A549 (cell line): ENCODE results near the gene OTUD6A. TPM values are rescaled to one million over a fixed set of nuclear protein-coding genes. Genes with fewer than 3 reads are reported as not detected.

Experiments used
- ATAC-seq, 2 experiments: fragments of 200-7000 bp in 1 of 2; fragments of >200 bp in 1 of 2; cut with Nextera tagmentation in 1 of 2; cut with Tn5 transposase in 1 of 2; 3 replicates each; pipeline versions ENCODE4 v1.8.0 to v1.9.1; 2018 to 2020; ENCODE audit warnings: mild to moderate bottlenecking in 1 of 2, moderate library complexity in 1 of 2
- CTCF ChIA-PET: fragments of 300-600 bp; sonication (Branson Sonifier 250); formaldehyde crosslinking; extraction: SDS; loops from one replicate; lab custom pipeline; 2021; ENCODE audit warnings: antibody characterized with exemption, inconsistent platforms; lab: Yijun Ruan, JAX
- POLR2A ChIA-PET: fragments of 350-600 bp; formaldehyde crosslinking; extraction: SDS; loops from one replicate; lab custom pipeline; 2021; ENCODE audit warnings: antibody characterized with exemption, inconsistent platforms; lab: Yijun Ruan, JAX
- DNase-seq, 2 experiments: peaks; one replicate each; pipeline versions ENCODE4 v3.0.0 to v3.0.0-alpha.2; 2011 to 2016; ENCODE audit warnings: low read depth in 1 of 2, low spot score in 1 of 2
- FAIRE-seq: peaks from 2 replicates; lab custom pipeline; 2011; peaks lifted over from hg19 to GRCh38; lab: Jason Lieb, UNC
- H3K27ac ChIP-seq, 2 experiments: fragments of >200 bp; sonication (Bioruptor Twin); formaldehyde crosslinking; 3 replicates each; pipeline ENCODE4 v1.5.1; 2016 to 2017
- H3K4me1 ChIP-seq: fragments of >200 bp; sonication (Bioruptor Twin); formaldehyde crosslinking; 3 replicates; pipeline ENCODE4 v1.6.1; 2016
- H3K4me2 ChIP-seq: fragments of >200 bp; sonication (Bioruptor Twin); formaldehyde crosslinking; 3 replicates; pipeline ENCODE4 v1.6.1; 2016
- H3K4me3 ChIP-seq: fragments of >200 bp; sonication (Bioruptor Twin); formaldehyde crosslinking; 3 replicates; pipeline ENCODE4 v1.5.1; 2016
- H3K9me3 ChIP-seq: fragments of >200 bp; sonication (Bioruptor Twin); formaldehyde crosslinking; 3 replicates; pipeline ENCODE4 v1.6.1; 2016
- CEBPB ChIP-seq, 2 experiments: fragments of >200 bp in 1 of 2; sonication (Bioruptor Twin) in 1 of 2; formaldehyde crosslinking in 1 of 2; IDR thresholded peaks; 2 replicates each; pipeline ENCODE4 v1.6.1; 2012 to 2016
- CHD2 ChIP-seq: fragments of 150-350 bp; IDR thresholded peaks from 2 replicates; pipeline ENCODE4 v1.6.1; 2014; ENCODE audit warnings: low read length; ENCODE audit not compliant: partially characterized antibody
- CTCF ChIP-seq: fragments of >200 bp; sonication (Bioruptor Twin); formaldehyde crosslinking; IDR thresholded peaks from 3 replicates; pipeline ENCODE4 v1.5.1; 2016
- E2F6 ChIP-seq: IDR thresholded peaks from 2 replicates; pipeline ENCODE4 v1.6.1; 2012; ENCODE audit warnings: low read depth, borderline replicate concordance
- ELK1 ChIP-seq: fragments of 150-350 bp; IDR thresholded peaks from 2 replicates; pipeline ENCODE4 v1.6.1; 2014; ENCODE audit warnings: low read depth, mild to moderate bottlenecking, low read length
- FOSB ChIP-seq: fragments of 250-450 bp; sonication (Bioruptor Pico); IDR thresholded peaks from 2 replicates; pipeline ENCODE4 v1.5.0; 2020; ENCODE audit warnings: mild to moderate bottlenecking, moderate library complexity
- FOSL2 ChIP-seq, 2 experiments: fragments of 450-650 bp in 1 of 2; fragments of >200 bp in 1 of 2; sonication (Bioruptor Twin) in 1 of 2; formaldehyde crosslinking; IDR thresholded peaks; 2 replicates each; pipeline versions ENCODE4 v1.5.0 to v1.6.1; 2016 to 2020; ENCODE audit warnings: mild to moderate bottlenecking in 1 of 2, moderate library complexity in 1 of 2
- GATA3 ChIP-seq: IDR thresholded peaks from 2 replicates; pipeline ENCODE4 v1.6.1; 2012; ENCODE audit warnings: borderline replicate concordance
- HEYL ChIP-seq: fragments of 250-450 bp; sonication (Bioruptor Pico); IDR thresholded peaks from 2 replicates; pipeline ENCODE4 v1.8.0; 2021; ENCODE audit warnings: mild to moderate bottlenecking, moderate library complexity
- HOXB13 ChIP-seq: fragments of 250-450 bp; sonication (Bioruptor Pico); IDR thresholded peaks from 2 replicates; pipeline ENCODE4 v1.5.0; 2020; ENCODE audit warnings: low read depth, mild to moderate bottlenecking, moderate library complexity
- HOXB5 ChIP-seq: fragments of 250-450 bp; sonication (Bioruptor Pico); IDR thresholded peaks from 2 replicates; pipeline ENCODE4 v1.5.0; 2020; ENCODE audit warnings: mild to moderate bottlenecking, moderate library complexity
- MAFK ChIP-seq: fragments of 450-650 bp; IDR thresholded peaks from 2 replicates; pipeline ENCODE4 v1.6.1; 2014; ENCODE audit not compliant: partially characterized antibody
- MAZ ChIP-seq: fragments of 150-350 bp; IDR thresholded peaks from 2 replicates; pipeline ENCODE4 v1.6.1; 2014; ENCODE audit warnings: antibody characterized with exemption, low read depth, low read length, borderline replicate concordance
- NPAS2 ChIP-seq: fragments of 250-450 bp; sonication (Bioruptor Pico); IDR thresholded peaks from 2 replicates; pipeline ENCODE4 v1.8.0; 2022; ENCODE audit warnings: mild to moderate bottlenecking, moderate library complexity, borderline replicate concordance
- NR3C1 ChIP-seq: fragments of >200 bp; sonication (Bioruptor Twin); formaldehyde crosslinking; IDR thresholded peaks from 3 replicates; pipeline ENCODE4 v1.6.1; 2017
- PBX3 ChIP-seq: IDR thresholded peaks from 2 replicates; pipeline ENCODE4 v1.6.1; 2012
- PHF8 ChIP-seq: fragments of 200-600 bp; sonication (generic); IDR thresholded peaks from 2 replicates; pipeline ENCODE4 v1.6.1; 2016; ENCODE audit warnings: low read depth, mild to moderate bottlenecking, antibody characterized with exemption, moderate library complexity, borderline replicate concordance
- POLR2A ChIP-seq: IDR thresholded peaks from 2 replicates; pipeline ENCODE4 v1.6.1; 2012; ENCODE audit warnings: mild to moderate bottlenecking, low read length
- RFX5 ChIP-seq: fragments of 450-650 bp; IDR thresholded peaks from 2 replicates; pipeline ENCODE4 v1.7.1; 2014; ENCODE audit warnings: antibody characterized with exemption, mild to moderate bottlenecking, moderate library complexity
- TP53 ChIP-seq: fragments of 250-450 bp; sonication (Bioruptor Pico); IDR thresholded peaks from 2 replicates; pipeline ENCODE4 v1.5.0; 2021; ENCODE audit warnings: mild to moderate bottlenecking, moderate library complexity
- ZC3H11A ChIP-seq: fragments of 450-650 bp; IDR thresholded peaks from 2 replicates; pipeline ENCODE4 v1.6.1; 2014; ENCODE audit warnings: antibody characterized with exemption, mild to moderate bottlenecking
- WGBS: methylation state at CpG from one replicate; pipeline ENCODE4 v1.1.6; 2017; ENCODE audit errors: missing lambda C conversion rate; 5-methylcytosine and 5-hydroxymethylcytosine counted together
- polyA plus RNA-seq, 4 experiments: library from polyadenylated mRNA; depleted of rRNA in 3 of 4; stranded (reverse); fragments of >200 nt; fragmentation: RNase III in 1 of 4; extraction: RNeasy Plus Mini Kit Qiagen cat#74134 plus additional on column Dnase treatment in 1 of 4; gene quantifications; 2 replicates in 3 of 4; 3 replicates in 1 of 4; pipeline ENCODE4 v1.2.3, GENCODE V29; 2011 to 2017

Gene OTUD6A
- polyA plus RNA-seq, 2 of the 4 experiments (the other 2 are of a cell fraction), result not detected

GRCh38 chrX:70084592-70085240, 22.5 kb downstream of the OTUD6A start:
- no peak overlapping the region for H3K27ac ChIP-seq
- ChIA-PET POLR2A (no interaction called here), CTCF (interaction anchor here (1.6 kb wide), 1 partner anchor 13 kb away, joined by 6 read pairs; no protein-coding TSS in a partner anchor)
- WGBS, result 51% methylated on average over 5 of the region's 5 CpGs
- no peak overlapping the region for H3K4me3 ChIP-seq
- FAIRE-seq, result no peak
- ATAC-seq, result no peak
- DNase-seq, result no peak
- no peak overlapping the region for H3K4me2 ChIP-seq
- no peaks in the 10 kb centered on the region for H3K4me1 ChIP-seq
- no peak for TF ChIP-seq POLR2A
- no peak for TF ChIP-seq NPAS2
- TF ChIP-seq PHF8, result no peak
- TF ChIP-seq HEYL, result no peak
- no peak for TF ChIP-seq FOSL2 (IDR thresholded peaks at IDR 0.05)
- no peak for TF ChIP-seq FOSL2 (CRISPR knock-in tag; IDR thresholded peaks at IDR 0.05)
- no peak for TF ChIP-seq FOSB (CRISPR knock-in tag)
- no peak for TF ChIP-seq RFX5
- no peak for TF ChIP-seq CEBPB (IDR thresholded peaks at IDR 0.05)
- no peak for TF ChIP-seq HOXB13 (CRISPR knock-in tag)
- TF ChIP-seq PBX3, result no peak
- TF ChIP-seq MAFK, result no peak
- TF ChIP-seq CHD2, result no peak
- no peak for TF ChIP-seq ZC3H11A
- no peak for TF ChIP-seq HOXB5 (CRISPR knock-in tag)
- TF ChIP-seq ELK1, result no peak
- H3K9me3 ChIP-seq, result no peaks in the 10 kb centered on the region

GRCh38 chrX:70087857-70088630, 25.8 kb downstream of the OTUD6A start:
- Histone ChIP-seq H3K27ac (no peak overlapping the region), H3K4me3 (no peak overlapping the region), H3K4me1 (no peaks in the 10 kb centered on the region)
- DNase-seq (no peak), FAIRE-seq (no peak)
- POLR2A ChIA-PET, result no interaction called here
- WGBS, result 64% methylated on average over 10 of the region's 11 CpGs
- CTCF ChIA-PET, result interaction anchor here (0.6 to 4.4 kb wide), 4 partner anchors 9 to 664 kb away, joined by 3 to 30 read pairs (median 4); no protein-coding TSS in a partner anchor
- TF ChIP-seq MAZ, result no peak
- no peak for TF ChIP-seq HOXB5 (CRISPR knock-in tag)
- TF ChIP-seq, all 56 proteins: peak for 0
- no peak for ATAC-seq
- Histone ChIP-seq H3K4me2 (no peak overlapping the region), H3K9me3 (no peaks in the 10 kb centered on the region)

- ATAC-seq (no peak), FAIRE-seq (no peak), DNase-seq (no peak)
- H3K4me2 ChIP-seq, result no peak overlapping the region
- H3K4me1 ChIP-seq, result no peaks in the 10 kb centered on the region
- H3K27ac ChIP-seq, result no peak overlapping the region
- TF ChIP-seq GATA3 (no peak), CTCF (no peak), TP53 (CRISPR knock-in tag) (no peak), CEBPB (IDR thresholded peaks at IDR 0.05) (no peak), NR3C1 (no peak), E2F6 (no peak)
- POLR2A ChIA-PET, result no interaction called here
- no peak overlapping the region for H3K4me3 ChIP-seq
- H3K9me3 ChIP-seq, result no peaks in the 10 kb centered on the region
- CTCF ChIA-PET, result interaction anchor here (4.4 kb wide), 1 partner anchor 8 kb away, joined by 30 read pairs; no protein-coding TSS in a partner anchor
These were observed 26.5 kb downstream of the OTUD6A start for GRCh38 chrX:70088751-70089150.
